ENCODE results near the gene RBP3.
A peak's percentile ranks its signal among the peaks of the same experiment; 100 is the strongest.

Gene RBP3

DNA sequence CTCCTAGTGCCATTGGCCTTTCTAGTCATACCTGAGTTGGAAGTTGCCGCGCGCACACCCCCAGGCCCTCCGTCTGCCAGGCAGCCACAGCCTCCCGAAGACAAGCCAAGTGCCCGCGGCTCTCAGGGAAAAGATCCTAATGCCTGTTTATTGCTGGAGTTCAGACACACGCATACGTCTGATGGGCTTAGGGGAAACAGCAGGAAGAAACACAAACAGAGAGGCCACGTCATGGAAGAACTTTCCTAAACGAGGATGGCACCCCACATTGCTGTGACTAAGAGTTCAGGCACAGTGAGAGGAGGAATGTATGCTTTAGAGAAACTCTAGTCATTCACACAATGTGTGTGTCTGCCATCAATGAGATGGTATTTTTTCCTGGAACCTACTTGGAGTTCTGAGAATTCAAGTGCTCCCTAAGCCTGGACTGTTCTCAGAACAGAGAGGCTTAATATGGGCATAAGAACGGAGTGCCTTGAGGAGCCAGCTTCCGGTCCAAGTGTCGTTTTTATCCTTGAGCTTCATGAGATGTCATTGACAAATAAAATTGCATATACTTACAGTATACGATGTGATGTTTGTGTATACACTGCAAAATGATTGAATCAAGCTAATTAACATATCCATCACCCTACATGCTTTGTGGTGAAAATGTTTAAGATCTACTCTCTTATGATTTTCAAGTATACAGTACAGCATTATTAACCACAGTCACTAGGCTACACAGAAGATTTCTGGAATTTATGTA, 11.6 kb upstream of the RBP3 start:
- no peak for DNase-seq (ENCODE audit: low read depth)

DNA sequence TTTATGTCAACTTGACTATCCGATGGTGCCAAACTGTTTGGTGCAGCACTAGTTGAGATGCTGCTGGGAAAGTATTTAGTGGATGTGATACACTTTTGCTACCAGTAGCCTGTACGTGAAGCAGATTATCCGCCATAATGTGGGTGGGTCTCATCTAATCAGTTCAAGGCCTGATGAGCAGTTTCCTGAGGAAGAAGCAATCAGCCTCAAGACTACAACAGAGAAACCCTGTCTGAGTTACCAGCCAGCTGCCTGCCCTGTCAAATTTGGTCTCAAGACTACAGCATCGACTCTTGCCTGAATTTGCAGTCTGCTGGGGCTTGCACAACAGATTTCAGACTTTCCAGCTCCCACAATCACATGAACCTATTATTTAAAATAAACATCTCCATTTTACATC, 10.9 kb upstream of the RBP3 start:
- no peak for DNase-seq (ENCODE audit: low read depth)

DNA sequence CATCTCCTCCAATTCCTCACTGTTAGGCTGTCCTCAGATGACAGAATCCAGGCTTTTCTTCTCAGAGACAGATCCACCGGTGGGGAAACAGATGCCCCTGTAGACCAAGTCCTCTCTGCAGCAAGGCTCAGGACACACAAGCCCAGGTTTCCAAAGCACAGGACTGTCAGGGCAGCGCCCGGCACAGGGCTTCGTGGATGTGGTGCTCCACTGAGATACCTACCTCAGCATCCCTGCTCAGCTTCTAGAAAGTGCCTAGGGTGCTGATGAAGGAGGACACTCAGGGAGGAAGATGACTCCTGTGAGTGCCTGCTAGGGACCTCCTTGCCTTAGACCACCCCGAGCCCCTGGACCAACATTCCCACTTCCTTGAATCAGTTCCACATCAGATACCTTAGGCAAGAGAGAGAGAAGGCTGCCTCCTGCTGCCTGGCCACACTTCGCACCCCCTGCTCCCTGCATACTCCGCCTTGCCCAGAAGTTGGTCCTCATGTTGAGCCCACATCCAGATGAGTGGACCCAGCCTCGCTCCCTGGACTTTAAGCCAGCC, 8.9 kb upstream of the RBP3 start:
- no peak for DNase-seq (ENCODE audit: low read depth)

DNA sequence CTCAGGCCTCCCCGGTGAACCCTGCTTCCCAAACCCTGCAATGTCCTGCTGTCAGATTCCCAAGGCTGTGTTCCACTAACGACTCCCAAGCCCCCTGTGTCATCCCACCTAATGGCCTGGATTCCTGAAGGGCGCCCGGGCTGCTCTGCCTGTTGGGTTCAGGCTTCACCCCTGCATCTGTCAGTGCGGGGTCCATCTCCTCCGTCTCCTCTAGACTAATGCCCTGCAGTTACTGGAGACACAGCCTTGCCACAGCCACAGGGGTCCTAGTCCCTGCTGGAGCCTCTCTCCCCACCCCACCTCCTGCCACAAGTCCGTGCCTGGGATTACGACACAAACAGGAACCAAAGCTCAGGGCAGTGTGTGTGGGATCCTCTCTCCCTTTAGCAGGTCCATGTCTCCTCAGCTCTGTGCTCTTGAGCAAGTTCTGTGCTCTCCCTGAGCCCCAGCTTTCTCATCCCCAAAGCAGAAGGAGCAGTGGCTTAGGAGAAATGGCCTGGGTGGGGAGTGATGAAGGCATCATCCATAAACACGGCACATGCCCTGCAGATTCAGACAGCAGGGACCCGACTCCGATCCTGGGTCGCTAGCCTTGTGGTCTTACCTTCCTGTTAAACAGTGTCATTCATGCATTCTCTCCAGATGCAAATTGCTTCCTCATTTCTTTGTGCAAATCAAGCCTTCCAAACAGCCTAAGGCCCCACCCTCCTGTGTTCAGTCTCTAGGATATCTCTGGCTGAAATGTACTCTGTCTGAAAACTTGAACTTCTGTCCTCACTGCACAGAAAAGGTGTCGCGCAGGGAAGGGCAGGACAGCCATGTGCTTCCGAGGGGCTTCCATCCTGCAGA, 8.2 kb upstream of the RBP3 start:
- DNase-seq (ENCODE audit: low read depth), result no peak

DNA sequence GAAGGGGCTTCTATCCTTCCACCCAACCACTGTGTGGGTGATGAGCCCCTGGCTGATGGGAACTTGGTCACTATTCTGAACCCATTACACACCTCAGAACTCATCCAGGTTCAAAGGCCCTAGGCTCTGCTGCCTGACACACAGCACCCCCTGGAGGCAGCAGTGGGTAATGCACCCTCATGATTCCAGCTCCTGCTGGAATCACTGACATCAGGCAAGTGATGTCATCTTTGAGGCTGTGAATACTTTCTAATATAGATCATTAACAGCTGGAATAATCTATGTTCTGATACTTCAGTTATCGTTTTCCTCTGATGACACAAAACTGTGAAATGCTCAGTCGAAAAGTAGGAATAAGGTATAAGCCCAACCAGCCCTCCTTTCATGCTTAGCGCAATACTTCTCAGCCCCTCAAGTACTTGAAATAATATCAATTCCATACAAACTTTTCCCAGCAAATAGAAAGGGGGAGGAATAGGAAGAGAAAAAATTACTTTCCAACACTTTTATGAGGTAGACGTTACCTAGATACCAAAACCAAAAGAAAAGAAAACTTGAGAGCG, 7.5 kb upstream of the RBP3 start:
- peak; percentile 27 for DNase-seq (ENCODE audit: low read depth)

DNA sequence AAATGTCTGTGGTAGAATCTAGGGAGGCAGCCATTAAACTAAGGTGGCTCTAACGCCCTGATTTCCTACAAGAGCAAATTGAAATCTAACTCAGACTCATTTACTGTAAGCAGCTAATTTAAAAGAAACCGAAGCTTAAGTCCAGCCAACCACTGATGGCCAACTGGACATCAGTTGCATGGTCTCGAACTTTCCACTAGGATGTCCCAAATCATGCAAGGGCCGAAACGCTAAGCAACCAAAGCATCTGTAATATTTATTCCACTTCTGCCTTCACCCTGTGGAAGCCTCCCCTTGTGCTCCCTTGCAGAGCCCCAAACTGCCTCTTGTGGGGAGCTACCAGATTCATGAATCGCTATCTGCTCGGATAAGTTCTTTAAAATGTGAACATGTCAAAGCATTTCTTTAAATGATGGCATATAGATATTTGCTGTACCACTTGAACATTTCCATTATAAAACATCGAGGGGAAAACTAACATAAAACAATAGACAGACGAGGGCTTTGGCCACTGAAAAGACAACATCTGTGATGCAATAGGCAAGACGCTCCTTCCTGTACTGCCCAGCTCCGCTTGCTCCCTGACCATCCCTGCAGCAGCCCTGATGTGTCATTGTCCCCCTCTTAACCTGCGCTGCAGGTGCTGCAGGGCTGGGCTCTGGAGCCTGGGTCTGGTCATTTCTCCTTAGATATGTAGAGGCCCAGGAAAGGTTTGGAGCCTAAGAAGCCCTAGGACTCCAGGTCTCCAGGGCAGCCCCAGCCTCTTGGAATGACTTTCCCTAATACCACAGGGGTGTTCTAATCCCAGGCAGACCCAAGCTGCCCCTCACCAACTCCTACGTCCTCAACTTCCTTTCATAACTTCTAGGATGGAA, 2.9 kb upstream of the RBP3 start:
- no peak for DNase-seq (ENCODE audit: low read depth)

DNA sequence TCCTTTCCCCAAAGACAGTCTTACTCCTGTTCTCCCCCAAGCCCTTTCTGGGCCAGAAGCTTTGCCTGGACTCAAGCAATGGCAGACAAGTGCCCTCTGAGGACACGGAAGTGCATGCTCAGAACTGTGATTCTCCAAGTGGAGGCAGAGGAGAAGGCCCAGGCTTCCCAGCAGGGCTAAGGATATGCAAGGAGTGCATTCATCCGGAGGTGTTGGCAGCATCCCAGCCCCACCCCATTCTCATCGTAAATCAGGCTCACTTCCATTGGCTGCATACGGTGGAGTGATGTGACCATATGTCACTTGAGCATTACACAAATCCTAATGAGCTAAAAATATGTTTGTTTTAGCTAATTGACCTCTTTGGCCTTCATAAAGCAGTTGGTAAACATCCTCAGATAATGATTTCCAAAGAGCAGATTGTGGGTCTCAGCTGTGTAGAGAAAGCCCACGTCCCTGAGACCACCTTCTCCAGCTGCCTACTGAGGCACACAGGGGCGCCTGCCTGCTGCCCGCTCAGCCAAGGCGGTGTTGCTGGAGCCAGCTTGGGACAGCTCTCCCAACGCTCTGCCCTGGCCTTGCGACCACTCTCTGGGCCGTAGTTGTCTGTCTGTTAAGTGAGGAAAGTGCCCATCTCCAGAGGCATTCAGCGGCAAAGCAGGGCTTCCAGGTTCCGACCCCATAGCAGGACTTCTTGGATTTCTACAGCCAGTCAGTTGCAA, 1.4 kb upstream of the RBP3 start:
- DNase-seq (ENCODE audit: low read depth), result no peak

DNA sequence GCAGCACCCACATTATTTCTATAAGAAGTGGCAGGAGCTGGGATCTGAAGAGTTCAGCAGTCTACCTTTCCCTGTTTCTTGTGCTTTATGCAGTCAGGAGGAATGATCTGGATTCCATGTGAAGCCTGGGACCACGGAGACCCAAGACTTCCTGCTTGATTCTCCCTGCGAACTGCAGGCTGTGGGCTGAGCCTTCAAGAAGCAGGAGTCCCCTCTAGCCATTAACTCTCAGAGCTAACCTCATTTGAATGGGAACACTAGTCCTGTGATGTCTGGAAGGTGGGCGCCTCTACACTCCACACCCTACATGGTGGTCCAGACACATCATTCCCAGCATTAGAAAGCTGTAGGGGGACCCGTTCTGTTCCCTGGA, 874 bp upstream of the RBP3 start:
- no peak for DNase-seq (ENCODE audit: low read depth)

DNA sequence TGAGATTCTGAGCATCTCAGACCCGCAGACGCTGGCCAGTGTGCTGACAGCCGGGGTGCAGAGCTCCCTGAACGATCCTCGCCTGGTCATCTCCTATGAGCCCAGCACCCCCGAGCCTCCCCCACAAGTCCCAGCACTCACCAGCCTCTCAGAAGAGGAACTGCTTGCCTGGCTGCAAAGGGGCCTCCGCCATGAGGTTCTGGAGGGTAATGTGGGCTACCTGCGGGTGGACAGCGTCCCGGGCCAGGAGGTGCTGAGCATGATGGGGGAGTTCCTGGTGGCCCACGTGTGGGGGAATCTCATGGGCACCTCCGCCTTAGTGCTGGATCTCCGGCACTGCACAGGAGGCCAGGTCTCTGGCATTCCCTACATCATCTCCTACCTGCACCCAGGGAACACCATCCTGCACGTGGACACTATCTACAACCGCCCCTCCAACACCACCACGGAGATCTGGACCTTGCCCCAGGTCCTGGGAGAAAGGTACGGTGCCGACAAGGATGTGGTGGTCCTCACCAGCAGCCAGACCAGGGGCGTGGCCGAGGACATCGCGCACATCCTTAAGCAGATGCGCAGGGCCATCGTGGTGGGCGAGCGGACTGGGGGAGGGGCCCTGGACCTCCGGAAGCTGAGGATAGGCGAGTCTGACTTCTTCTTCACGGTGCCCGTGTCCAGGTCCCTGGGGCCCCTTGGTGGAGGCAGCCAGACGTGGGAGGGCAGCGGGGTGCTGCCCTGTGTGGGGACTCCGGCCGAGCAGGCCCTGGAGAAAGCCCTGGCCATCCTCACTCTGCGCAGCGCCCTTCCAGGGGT, 703 bp downstream of the RBP3 start:
- DNase-seq (ENCODE audit: low read depth), result no peak

DNA sequence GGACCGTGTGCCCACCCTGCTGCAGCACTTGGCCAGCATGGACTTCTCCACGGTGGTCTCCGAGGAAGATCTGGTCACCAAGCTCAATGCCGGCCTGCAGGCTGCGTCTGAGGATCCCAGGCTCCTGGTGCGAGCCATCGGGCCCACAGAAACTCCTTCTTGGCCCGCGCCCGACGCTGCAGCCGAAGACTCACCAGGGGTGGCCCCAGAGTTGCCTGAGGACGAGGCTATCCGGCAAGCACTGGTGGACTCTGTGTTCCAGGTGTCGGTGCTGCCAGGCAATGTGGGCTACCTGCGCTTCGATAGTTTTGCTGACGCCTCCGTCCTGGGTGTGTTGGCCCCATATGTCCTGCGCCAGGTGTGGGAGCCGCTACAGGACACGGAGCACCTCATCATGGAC, 1.4 kb downstream of the RBP3 start:
- DNase-seq (ENCODE audit: low read depth), result no peak

DNA sequence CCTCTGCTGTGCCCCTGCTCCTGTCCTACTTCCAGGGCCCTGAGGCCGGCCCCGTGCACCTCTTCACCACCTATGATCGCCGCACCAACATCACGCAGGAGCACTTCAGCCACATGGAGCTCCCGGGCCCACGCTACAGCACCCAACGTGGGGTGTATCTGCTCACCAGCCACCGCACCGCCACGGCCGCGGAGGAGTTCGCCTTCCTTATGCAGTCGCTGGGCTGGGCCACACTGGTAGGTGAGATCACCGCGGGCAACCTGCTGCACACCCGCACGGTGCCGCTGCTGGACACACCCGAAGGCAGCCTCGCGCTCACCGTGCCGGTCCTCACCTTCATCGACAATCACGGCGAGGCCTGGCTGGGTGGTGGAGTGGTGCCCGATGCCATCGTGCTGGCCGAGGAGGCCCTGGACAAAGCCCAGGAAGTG, 1.8 kb downstream of the RBP3 start:
- DNase-seq (ENCODE audit: low read depth), result no peak

DNA sequence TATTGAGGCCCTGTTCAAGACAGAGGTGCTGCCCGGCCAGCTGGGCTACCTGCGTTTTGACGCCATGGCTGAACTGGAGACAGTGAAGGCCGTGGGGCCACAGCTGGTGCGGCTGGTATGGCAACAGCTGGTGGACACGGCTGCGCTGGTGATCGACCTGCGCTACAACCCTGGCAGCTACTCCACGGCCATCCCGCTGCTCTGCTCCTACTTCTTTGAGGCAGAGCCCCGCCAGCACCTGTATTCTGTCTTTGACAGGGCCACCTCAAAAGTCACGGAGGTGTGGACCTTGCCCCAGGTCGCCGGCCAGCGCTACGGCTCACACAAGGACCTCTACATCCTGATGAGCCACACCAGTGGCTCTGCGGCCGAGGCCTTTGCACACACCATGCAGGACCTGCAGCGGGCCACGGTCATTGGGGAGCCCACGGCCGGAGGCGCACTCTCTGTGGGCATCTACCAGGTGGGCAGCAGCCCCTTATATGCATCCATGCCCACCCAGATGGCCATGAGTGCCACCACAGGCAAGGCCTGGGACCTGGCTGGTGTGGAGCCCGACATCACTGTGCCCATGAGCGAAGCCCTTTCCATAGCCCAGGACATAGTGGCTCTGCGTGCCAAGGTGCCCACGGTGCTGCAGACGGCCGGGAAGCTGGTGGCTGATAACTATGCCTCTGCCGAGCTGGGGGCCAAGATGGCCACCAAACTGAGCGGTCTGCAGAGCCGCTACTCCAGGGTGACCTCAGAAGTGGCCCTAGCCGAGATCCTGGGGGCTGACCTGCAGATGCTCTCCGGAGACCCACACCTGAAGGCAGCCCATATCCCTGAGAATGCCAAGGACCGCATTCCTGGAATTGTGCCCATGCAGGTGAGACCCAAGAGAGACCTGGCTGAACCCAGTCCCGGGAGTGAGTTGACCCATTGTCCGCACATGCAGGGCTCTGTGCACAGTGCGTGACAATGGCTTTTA, 2.8 kb downstream of the RBP3 start:
- no peak for DNase-seq (ENCODE audit: low read depth)

DNA sequence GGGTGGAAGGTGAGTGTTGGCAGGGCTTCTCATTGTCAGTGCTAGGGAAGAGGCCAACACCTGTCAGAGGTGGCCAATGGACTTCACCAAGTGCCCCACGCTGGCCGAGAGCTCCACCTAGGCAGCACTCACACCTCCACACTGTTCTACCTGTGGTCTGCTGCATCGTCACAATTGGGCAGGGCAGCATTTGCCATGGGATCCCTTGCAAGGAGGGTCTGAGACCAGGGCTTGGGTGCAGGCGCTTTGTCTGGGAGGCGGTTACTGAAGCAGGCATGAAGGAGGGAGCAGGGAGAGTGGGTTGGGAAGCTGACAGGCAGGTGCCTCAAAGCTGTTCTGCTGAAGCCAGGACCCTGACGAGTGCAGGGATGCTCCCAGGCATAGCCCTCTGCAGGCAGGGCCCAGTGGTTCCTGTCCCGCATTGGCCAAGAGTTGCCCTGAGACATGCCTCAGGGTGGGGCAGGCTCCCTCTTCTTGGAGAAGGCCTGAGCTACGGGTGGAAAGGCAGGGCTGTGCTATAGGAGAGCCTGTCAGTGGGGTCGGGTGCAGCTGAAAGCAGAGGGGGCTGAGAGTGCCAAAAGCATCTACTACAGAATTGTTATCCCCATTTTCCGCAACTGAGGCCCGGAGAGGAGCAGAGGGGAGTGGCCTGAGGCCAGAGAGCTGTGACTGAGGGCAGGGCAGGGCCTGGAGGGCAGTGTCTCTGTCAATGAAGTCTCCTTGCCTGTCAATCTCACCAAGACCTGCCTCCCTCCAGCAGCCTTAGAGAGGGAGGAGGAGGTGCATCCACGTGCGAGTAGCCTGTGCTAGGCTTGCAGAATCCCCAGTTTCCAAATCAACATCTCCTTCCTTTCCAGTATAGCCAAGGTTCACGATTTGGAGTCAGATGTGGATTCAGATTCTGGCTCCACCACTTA, 4.0 kb downstream of the RBP3 start:
- no peak for DNase-seq (ENCODE audit: low read depth)

DNA sequence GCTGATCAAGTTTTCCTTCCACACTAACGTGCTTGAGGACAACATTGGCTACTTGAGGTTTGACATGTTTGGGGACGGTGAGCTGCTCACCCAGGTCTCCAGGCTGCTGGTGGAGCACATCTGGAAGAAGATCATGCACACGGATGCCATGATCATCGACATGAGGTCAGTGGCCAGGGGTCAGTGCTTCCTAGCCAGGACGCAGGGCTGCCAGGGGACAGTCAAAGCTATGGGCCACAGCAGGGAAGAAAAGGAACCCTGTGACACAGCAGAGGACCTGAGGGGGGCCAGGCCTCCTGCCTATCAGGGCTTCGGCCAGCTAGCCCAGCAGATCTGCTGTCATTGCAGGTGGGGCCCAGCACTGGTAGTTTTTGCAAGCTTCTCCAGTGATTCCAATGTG, 5.2 kb downstream of the RBP3 start:
- DNase-seq (ENCODE audit: low read depth), result no peak

DNA sequence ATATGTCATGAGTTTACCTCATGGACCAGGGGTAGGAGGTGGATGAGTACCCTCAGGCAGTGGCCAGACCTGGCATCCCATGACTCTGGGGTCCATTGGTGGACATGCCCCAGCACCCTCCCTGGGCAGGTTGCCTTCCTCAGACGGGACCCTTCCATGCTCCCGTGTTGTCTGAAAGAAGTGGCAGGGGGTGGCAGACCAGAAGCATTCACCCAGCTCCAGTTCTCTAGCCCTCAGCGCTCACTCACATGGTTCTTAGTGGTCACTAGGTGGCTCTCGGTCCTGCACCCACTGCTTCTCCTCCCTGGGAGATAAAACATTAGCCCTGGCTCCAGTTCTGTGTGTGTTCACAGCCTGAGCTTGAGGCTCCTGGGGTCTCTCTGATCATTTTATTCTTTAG, 6.0 kb downstream of the RBP3 start:
- no peak for DNase-seq (ENCODE audit: low read depth)

DNA sequence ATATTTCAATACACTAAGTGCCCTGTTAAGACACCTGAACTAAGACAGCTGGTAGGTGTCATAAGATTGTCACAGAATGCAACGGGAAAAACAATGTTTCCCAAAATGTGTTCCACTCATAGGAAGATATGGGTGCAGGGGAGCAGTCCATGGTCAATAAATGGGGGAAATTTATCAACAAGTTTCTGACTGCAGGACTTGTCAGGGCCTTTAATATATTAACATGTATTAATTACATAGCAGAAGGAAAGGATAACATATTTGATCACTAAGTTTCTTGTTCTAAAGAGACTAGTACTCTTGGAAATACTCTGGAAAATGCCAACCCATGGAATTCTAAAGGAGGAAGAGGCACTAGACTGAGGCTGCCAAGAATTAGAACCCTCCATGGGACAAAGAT, 6.7 kb downstream of the RBP3 start:
- DNase-seq (ENCODE audit: low read depth), result no peak

DNA sequence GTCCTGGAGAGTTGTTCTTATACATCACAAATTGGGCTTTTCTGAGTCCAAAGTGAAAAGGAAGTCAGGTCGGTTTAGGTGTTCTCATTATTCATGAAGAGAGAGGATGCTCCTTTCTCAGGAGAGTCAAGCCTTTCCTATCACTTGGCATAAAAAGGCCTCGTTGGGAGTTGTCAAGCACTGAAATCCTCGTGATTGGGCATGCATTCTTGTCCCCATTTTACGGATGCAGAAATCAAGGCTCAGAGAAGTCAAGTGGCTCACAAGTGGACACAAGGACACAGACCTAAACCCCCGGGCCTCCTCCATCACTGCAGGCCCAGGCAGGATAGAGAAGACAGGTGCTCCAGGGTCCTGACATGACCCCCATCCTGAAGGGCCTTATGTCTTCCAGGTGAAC, 8.5 kb downstream of the RBP3 start:
- no peak for DNase-seq (ENCODE audit: low read depth)

DNA sequence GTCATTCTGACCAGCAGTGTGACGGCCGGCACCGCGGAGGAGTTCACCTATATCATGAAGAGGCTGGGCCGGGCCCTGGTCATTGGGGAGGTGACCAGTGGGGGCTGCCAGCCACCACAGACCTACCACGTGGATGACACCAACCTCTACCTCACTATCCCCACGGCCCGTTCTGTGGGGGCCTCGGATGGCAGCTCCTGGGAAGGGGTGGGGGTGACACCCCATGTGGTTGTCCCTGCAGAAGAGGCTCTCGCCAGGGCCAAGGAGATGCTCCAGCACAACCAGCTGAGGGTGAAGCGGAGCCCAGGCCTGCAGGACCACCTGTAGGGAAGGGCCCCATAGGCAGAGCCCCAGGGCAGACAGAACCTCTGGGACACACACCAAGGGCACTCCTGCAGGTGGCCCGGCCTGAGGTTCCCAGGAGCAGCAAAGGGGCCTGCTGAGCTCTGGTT, 9.0 kb downstream of the RBP3 start:
- DNase-seq (ENCODE audit: low read depth), result no peak

Measured in fibroblast of the conjunctiva (primary cell).